Activated CD4-positive, alpha-beta T cell treated with anti-CD3 and anti-CD28 coated beads for 36 hours (primary cell): ENCODE data around the gene PRKD2. TPM values are rescaled to one million over a fixed set of nuclear protein-coding genes. Genes with fewer than 3 reads are reported as not detected.

Experiments
- ATAC-seq: fragments of 200-7000 bp; cut with Tn5 transposase; one replicate; pipeline ENCODE4 v1.10.0; 2021; ENCODE audit warnings: mild to moderate bottlenecking, moderate library complexity
- CTCF ChIA-PET: fragments of 350-600 bp; sonication (Branson Sonifier 250); formaldehyde crosslinking; loops from one replicate; lab custom pipeline; 2021; ENCODE audit warnings: antibody characterized with exemption; lab: Charles Lee
- POLR2A ChIA-PET: fragments of 350-600 bp; sonication (Branson Sonifier 250); formaldehyde crosslinking; loops from one replicate; lab custom pipeline; 2021; ENCODE audit warnings: antibody characterized with exemption, inconsistent platforms; lab: Charles Lee
- DNase-seq: peaks from one replicate; pipeline ENCODE4 v3.0.0-alpha.2; 2020
- H3K27ac Mint-ChIP-seq: one replicate; pipeline ENCODE4 v1.8.0; 2021; ENCODE audit warnings: mixed read lengths
- H3K27me3 Mint-ChIP-seq: one replicate; pipeline ENCODE4 v1.8.0; 2021; ENCODE audit warnings: mixed read lengths
- H3K36me3 Mint-ChIP-seq: one replicate; pipeline ENCODE4 v1.8.0; 2021; ENCODE audit warnings: low read depth, mixed read lengths
- H3K4me1 Mint-ChIP-seq: one replicate; pipeline ENCODE4 v1.8.0; 2021; ENCODE audit warnings: mixed read lengths
- H3K4me3 Mint-ChIP-seq: one replicate; pipeline ENCODE4 v1.8.0; 2021; ENCODE audit warnings: mild to moderate bottlenecking, moderate library complexity, mixed read lengths
- H3K9me3 Mint-ChIP-seq: one replicate; pipeline ENCODE4 v1.8.0; 2021; ENCODE audit warnings: low read depth, mixed read lengths
- intact Hi-C, 2 experiments: fragments of 100-400 bp; cut with DNase I in 1 of 2; cut with micrococcal nuclease in 1 of 2; formaldehyde crosslinking; loops; one replicate each; pipeline versions ENCODE4 v1.14.2 to v1.15.1; 2022 to 2024; cut with DNase I, micrococcal nuclease
- total RNA-seq, 2 experiments: library from RNA; stranded (reverse); gene quantifications; one replicate each; pipeline ENCODE4 v1.2.3, GENCODE V29; 2021

PRKD2 gene
- total RNA-seq, 2 experiments from 2014 or later, result 76.0 to 78.3 TPM

DNA sequence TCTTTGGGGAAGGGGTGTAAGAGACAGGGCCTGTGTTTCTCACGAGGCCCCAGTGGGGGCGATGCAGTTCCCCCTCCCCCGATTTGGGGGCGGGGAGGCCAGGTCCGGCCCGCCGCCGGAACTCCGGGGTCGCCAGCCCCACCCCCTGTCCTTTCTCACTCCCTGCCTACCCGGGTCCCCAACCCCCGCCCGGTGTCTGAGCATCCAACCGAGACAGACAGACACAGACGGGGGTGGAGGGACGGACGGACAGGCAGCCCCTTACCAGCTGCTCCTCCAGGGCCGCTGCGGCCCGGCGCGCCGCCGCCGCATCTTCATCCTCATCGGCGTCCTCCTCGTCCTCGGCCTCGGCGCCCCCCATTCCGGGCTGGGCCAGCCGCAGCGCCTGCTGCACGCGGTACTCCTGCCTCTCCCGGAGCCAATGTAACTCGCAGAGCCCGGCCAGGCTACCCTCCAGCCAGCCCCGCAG is 56.3 kb downstream of the PRKD2 start:
- ChIA-PET CTCF (interaction anchor here (0.6 to 6.5 kb wide), 15 partner anchors 12 to 184 kb away, joined by 3 to 206 read pairs (median 5); partner anchors contain the start of gene CALM3), POLR2A (interaction anchor here (1.0 to 1.8 kb wide), 5 partner anchors 12 to 60 kb away, joined by 3 to 11 read pairs (median 8); partner anchors contain the start of gene CALM3)
- peak overlapping the region; percentile 66 for H3K4me3 Mint-ChIP-seq
- intact Hi-C loops, result loop anchor here (1.0 to 5.0 kb wide), 10 partner anchors 12 to 614 kb away; partner anchors contain the start of genes ARHGAP35 (in 1 of the 2), CALM3 (in 1 of the 2), CCDC9 (in 1 of the 2) and INAFM1 (in 1 of the 2)
- peaks cover 12% of the 10 kb centered on the region for H3K27me3 Mint-ChIP-seq
- H3K4me1 Mint-ChIP-seq, result peaks cover 28% of the 10 kb centered on the region
- DNase-seq, result peak; percentile 48
- no peak for ATAC-seq
- no peaks in the 10 kb centered on the region for H3K9me3 Mint-ChIP-seq
- no peaks in the 10 kb centered on the region for H3K36me3 Mint-ChIP-seq
- H3K27ac Mint-ChIP-seq, result no peak overlapping the region

DNA sequence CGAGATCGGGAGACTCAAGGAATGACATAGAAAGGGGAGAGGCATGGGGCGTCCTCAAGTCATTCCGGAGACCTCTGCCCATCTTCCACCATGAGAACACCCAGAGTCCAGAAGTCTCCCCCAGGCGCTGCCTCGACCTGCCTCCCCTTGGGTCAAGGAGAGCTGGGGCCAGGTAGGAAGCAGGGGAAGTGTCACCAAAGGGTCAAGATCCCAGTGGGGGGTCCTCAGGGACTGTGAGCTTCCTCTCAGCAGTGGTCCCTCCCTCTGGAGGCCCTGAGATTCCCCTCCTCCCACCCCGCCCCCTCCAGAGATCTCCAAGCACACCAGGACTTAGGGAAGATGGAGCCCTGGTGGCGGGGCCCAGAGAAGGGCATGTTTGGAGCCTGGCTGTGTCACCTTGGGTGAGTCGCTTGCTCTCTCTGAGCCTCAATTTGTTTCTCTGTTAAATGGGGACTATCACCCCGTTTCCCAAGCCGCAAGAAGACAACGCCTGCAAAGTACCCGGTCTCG is 56.9 kb downstream of the PRKD2 start:
- H3K9me3 Mint-ChIP-seq, result no peaks in the 10 kb centered on the region
- intact Hi-C loops, result loop anchor here in 1 of 2 experiments (1.0 to 5.0 kb wide), 3 partner anchors 12 to 615 kb away; partner anchors contain the start of gene INAFM1
- H3K4me3 Mint-ChIP-seq, result peak overlapping the region; percentile 66
- no peak for ATAC-seq
- ChIA-PET POLR2A (interaction anchor here (0.6 to 1.8 kb wide), 3 partner anchors 59 to 583 kb away, joined by 4 to 11 read pairs (median 4); partner anchors contain the start of gene CALM3), CTCF (interaction anchor here (6.5 kb wide), 1 partner anchor 44 kb away, joined by 206 read pairs; no protein-coding TSS in a partner anchor)
- H3K27ac Mint-ChIP-seq, result no peak overlapping the region
- H3K36me3 Mint-ChIP-seq, result no peaks in the 10 kb centered on the region
- H3K4me1 Mint-ChIP-seq, result peaks cover 28% of the 10 kb centered on the region
- DNase-seq, result peak; percentile 38
- peaks cover 14% of the 10 kb centered on the region for H3K27me3 Mint-ChIP-seq

DNA sequence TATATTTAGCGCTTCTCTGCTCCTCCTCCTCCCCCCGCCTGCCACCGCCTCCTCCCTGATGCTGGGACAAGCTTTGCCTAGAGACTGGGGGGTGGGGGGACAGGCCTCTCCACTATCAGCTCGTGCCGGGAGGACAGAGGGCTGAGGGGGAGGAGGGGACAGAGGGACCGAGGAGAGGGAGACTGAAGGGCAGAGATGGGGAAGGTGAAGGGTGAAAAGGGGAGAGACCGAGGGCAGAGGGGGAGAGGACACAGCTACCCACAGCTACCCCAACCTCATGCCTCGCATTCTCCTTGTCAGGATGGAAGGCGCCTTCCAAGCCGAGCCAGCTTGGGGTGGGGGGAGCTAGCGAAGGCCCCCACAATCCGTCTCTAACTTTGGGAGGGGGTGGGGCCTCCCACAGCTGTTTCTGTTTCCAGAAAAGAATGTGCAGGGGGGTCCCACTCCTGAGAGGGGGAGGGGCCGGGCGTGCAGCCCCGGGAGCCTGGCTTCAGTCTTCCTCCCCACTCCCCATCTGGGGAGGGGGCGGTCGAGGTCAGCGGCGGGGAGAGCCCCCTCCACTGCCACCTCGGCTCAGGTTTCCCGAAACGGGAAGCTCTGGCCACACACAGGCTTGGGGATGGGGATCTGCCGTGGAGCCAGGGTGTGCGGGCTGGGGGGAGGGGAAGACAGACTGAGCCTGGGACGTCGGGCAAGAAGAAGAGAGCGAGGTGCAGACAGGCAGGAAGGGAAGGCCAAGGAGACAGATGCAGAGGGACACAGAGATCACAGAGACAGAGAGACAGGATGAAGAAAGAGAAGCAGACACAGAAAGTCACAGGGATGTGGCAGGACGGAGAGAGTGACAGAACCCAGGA is 57.5 kb downstream of the PRKD2 start:
- Mint-ChIP-seq H3K36me3 (no peaks in the 10 kb centered on the region), H3K4me3 (peak overlapping the region; percentile 66), H3K27ac (no peak overlapping the region), H3K27me3 (peaks cover 17% of the 10 kb centered on the region), H3K9me3 (no peaks in the 10 kb centered on the region), H3K4me1 (peaks cover 28% of the 10 kb centered on the region)
- ChIA-PET POLR2A (interaction anchor here (0.6 to 1.2 kb wide), 3 partner anchors 48 to 584 kb away, joined by 3 to 4 read pairs (median 4); partner anchors contain the start of gene CALM3), CTCF (interaction anchor here (6.5 kb wide), 1 partner anchor 43 kb away, joined by 206 read pairs; no protein-coding TSS in a partner anchor)
- ATAC-seq, result no peak
- peak; percentile 24 for DNase-seq
- intact Hi-C loops, result loop anchor here in 1 of 2 experiments (1.0 to 5.0 kb wide), 3 partner anchors 11 to 615 kb away; partner anchors contain the start of gene INAFM1

DNA sequence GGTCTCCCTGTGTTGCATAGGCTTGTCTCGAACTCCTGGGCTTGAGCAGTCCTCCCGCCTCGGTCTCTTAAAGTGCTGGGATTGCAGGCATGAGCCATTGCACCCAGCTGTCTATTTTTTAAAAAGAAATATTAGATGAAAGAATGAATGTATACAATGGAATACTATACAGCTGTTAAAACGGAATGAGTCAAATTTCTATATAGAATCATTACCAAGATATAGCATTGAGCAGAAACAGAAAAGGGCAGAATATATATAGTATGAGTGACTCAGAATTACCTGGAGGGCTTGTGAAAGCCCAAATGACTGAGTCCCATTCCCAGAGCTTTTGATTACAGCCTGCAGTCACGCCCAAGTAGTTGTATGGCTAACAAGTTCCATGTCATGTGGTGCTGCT is 60.4 kb downstream of the PRKD2 start:
- ATAC-seq (no peak), DNase-seq (peak; percentile 39)
- CTCF ChIA-PET, result interaction anchor here (1.0 to 1.9 kb wide), 5 partner anchors 40 to 132 kb away, joined by 3 to 5 read pairs (median 3); no protein-coding TSS in a partner anchor
- intact Hi-C loops, result no loop called here
- POLR2A ChIA-PET, result interaction anchor here (0.7 kb wide), 1 partner anchor 39 kb away, joined by 4 read pairs; no protein-coding TSS in a partner anchor
- Mint-ChIP-seq H3K27ac (no peak overlapping the region), H3K9me3 (no peaks in the 10 kb centered on the region), H3K36me3 (no peaks in the 10 kb centered on the region), H3K4me3 (no peak overlapping the region), H3K27me3 (peaks cover 27% of the 10 kb centered on the region), H3K4me1 (peaks cover 19% of the 10 kb centered on the region)

DNA sequence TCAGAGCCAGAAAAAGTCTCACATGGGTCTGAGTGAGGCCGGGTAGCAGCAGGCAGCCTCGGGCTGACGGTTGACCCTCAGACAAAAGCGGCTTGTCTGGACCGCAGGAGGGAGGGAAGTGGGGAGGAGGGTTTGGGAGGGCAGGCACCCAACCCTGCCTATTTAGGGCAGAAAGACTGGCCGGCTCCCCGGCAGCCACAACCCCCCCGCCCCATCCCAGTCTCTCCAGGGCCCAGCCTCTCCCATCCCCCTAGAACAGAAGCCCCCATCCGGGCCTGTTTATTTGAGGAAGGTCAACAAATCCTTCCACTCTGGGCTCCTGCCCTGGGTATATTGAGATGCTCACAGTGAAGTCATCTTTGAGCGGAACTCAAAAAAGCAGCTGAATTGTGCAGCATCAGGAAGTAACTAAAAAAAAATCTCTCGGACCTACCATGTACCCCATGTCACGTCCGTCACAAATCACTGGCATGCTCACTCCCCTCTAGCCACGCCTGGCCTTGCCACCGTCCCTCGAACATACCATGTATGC is 62.2 kb downstream of the PRKD2 start:
- ChIA-PET POLR2A (no interaction called here), CTCF (interaction anchor here (0.6 kb wide), 1 partner anchor 304 kb away, joined by 3 read pairs; no protein-coding TSS in a partner anchor)
- Mint-ChIP-seq H3K9me3 (no peaks in the 10 kb centered on the region), H3K27ac (no peak overlapping the region), H3K4me3 (no peak overlapping the region), H3K36me3 (no peaks in the 10 kb centered on the region), H3K27me3 (peaks cover 36% of the 10 kb centered on the region), H3K4me1 (peaks cover 16% of the 10 kb centered on the region)
- ATAC-seq (no peak), DNase-seq (no peak)
- intact Hi-C loops, result no loop called here

DNA sequence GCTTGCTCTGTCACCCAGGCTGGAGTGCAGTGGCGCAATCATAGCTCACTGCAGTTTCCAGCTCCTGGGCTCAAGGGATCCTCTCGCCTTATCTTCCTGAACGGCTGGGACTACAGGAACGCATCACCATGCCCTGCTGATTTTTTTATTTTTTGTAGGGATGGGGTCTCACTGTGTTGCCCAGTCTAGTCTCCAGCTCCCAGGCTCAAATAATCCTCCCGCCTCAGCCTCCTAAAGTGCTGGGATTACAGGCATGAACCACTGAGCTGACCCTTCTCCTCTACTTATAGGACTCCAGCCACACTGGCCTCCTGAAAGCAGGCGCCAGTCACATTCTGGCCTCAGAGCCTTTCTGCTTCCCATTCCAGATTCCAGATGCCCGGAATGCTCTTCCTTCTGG is 66.5 kb downstream of the PRKD2 start:
- peaks cover 38% of the 10 kb centered on the region for H3K27me3 Mint-ChIP-seq
- H3K4me1 Mint-ChIP-seq, result peaks cover 12% of the 10 kb centered on the region
- DNase-seq, result no peak
- no peak for ATAC-seq
- no peak overlapping the region for H3K27ac Mint-ChIP-seq
- intact Hi-C loops, result no loop called here
- POLR2A ChIA-PET, result no interaction called here
- no peaks in the 10 kb centered on the region for H3K36me3 Mint-ChIP-seq
- no peak overlapping the region for H3K4me3 Mint-ChIP-seq
- CTCF ChIA-PET, result no interaction called here
- H3K9me3 Mint-ChIP-seq, result peaks cover 2% of the 10 kb centered on the region

DNA sequence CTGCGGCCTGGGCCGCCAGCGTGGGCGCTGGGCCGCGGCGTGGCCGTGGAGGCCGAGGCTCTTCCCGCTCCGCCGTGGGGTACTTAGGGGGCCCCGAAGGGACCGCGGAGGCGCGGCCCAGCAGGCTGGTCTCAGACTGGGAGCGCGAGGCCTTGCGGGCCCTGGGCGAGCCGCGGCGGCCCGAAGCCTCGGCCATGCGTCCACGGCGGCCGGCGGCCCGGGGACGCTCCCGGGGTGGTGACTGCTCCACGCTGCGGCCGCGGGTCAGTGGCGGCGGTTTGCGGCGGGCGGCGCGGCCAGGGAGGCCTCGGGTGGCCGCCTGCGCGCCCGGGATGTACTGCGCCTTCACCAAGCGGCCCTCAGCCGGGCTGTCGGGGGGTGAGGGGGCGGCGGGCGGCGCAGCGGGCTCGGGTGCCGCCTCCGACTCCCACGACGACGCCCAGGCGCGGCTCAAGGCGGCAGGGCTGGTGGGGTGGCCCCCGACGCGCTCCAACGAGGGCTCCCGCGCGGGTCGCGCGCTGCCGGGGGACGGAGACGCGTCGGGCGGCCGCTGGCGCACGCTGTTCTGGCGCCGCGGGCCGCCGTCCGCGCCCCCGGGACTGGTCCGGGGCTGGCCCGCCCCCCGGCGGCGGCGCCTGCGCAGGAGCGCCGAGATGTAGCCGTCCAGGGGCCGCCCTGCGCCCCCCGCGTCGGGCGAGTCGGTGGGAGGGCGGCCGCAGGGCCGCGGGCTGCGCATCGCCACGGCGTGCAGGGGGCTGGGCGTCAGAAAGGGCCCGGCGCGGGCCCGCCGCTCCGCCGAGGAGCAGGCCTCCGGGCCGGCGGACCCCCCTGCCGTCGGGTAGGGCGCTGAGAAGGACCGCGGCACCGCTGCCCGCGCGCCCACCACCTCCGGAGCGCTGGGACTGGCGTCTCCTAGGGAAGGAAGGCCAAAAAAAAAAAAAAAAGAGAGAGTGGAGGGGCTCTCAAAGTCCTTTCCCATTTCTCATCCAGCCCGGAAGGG is 67.7 kb downstream of the PRKD2 start:
- intact Hi-C loops, result loop anchor here in 1 of 2 experiments (1.0 kb wide), 1 partner anchor 11 kb away; no protein-coding TSS in a partner anchor
- Mint-ChIP-seq H3K36me3 (no peaks in the 10 kb centered on the region), H3K9me3 (peaks cover 2% of the 10 kb centered on the region), H3K27me3 (peaks cover 33% of the 10 kb centered on the region), H3K4me1 (peaks cover 12% of the 10 kb centered on the region), H3K4me3 (no peak overlapping the region), H3K27ac (no peak overlapping the region)
- ATAC-seq (no peak), DNase-seq (no peak)
- ChIA-PET POLR2A (no interaction called here), CTCF (interaction anchor here (0.6 to 1.0 kb wide), 2 partner anchors 9 to 12 kb away, joined by 3 to 4 read pairs; partner anchors contain the start of gene DACT3)

DNA sequence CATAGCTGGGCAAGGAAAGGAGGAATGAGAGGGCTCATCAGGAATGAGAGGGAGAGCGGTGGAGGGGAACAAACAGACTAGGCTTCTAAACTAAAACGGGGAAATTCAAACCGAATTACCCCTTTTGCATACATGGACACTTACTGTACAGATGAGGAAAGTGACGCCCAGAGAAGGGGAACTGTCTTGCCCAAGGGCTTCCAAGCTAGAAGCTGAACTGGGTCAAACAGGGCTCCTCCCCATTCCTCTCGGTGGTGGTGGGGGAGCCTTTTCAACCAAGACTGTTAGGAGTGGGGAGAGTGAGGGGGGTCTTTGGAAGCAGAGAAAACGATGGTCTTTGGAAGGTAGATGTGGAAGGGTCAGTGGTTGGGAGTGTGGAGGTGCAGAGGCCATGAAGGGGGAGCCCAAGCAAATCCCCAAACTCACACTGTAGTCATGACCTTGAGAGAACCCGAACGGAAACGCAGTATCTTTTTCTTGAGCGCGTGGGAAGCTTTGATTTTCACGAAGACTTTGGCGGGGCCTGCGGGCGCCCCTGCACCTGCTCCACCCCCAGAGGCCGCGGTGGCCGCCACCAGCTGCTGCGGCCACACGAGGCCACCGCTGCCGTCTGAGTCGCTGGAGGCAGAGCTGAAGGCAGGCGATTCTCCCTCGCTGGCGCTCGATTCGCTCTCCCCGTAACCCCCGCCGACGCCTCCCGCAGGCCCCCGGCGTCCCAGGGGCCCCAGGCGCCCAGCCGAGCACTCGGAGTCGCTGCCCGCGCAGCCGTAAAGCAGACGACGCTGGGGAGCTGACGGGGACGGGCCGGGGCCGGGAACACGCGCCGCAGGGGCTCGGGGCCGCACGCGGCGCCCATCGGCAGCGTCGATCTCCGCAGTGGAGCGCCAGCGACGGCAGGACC is 68.6 kb downstream of the PRKD2 start:
- Mint-ChIP-seq H3K36me3 (no peaks in the 10 kb centered on the region), H3K27me3 (peaks cover 29% of the 10 kb centered on the region), H3K4me3 (peak overlapping the region; percentile 24), H3K27ac (peak overlapping the region; percentile 7), H3K9me3 (peaks cover 2% of the 10 kb centered on the region), H3K4me1 (peaks cover 12% of the 10 kb centered on the region)
- ChIA-PET CTCF (interaction anchor here (0.5 to 1.1 kb wide), 4 partner anchors 8 to 103 kb away, joined by 3 to 5 read pairs (median 4); partner anchors contain the start of gene DACT3), POLR2A (no interaction called here)
- DNase-seq (peak; percentile 33), ATAC-seq (peak; percentile 63)
- intact Hi-C loops, result loop anchor here in 1 of 2 experiments (1.0 kb wide), 1 partner anchor 12 kb away; no protein-coding TSS in a partner anchor

DNA sequence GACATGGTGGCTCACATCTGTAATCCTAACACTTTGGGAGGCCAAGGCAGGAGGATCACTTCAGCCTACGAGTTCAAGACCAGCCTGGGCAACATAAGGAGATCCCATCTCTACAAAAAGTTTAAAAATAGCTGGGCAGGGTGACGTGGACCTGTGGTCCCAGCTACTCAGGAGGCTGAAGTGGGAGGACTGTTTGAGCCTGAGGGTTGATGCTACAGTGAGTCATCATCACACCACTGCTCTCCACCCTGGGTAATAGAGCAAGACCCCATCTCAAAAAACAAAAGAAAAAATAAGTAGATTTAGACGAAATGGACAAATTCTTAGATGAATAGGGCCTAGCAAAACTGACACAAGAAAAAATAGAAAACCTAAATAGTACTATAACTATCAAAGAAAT is 70.5 kb downstream of the PRKD2 start:
- H3K9me3 Mint-ChIP-seq, result peaks cover 2% of the 10 kb centered on the region
- H3K4me1 Mint-ChIP-seq, result peaks cover 12% of the 10 kb centered on the region
- H3K27me3 Mint-ChIP-seq, result peaks cover 22% of the 10 kb centered on the region
- CTCF ChIA-PET, result interaction anchor here (1.4 kb wide), 1 partner anchor 11 kb away, joined by 3 read pairs; no protein-coding TSS in a partner anchor
- H3K27ac Mint-ChIP-seq, result no peak overlapping the region
- H3K4me3 Mint-ChIP-seq, result no peak overlapping the region
- POLR2A ChIA-PET, result no interaction called here
- intact Hi-C loops, result no loop called here
- no peaks in the 10 kb centered on the region for H3K36me3 Mint-ChIP-seq
- ATAC-seq (no peak), DNase-seq (no peak)
